ENCODE measurements around the gene FAM120B. TPM values are rescaled to one million over a fixed set of nuclear protein-coding genes. Genes with fewer than 3 reads are reported as not detected.
A peak's percentile ranks its signal among the peaks of the same experiment; 100 is the strongest.

Gene FAM120B
- total and polyA plus RNA-seq, 2 experiments from 2014 or later, result 7.2 to 16.7 TPM

- no peak for TF ChIP-seq CTCF (conservative IDR thresholded peaks at IDR 0.05; ENCODE audit: low read depth in 2 of 2)
- no peak for TF ChIP-seq CREB1 (CRISPR knock-in tag; IDR thresholded peaks at IDR 0.05; ENCODE audit: low read depth)
- TF ChIP-seq STAT1 (IDR thresholded peaks at IDR 0.05; ENCODE audit: unreplicated experiment), result no peak
Observed at GRCh38 chr6:170420791-170421776, 114.5 kb downstream of the FAM120B start (continued).

GRCh38 chr6:170421921-170422320 is 115.4 kb downstream of the FAM120B start:
- Mint-ChIP-seq H3K36me3 (ENCODE audit: low read depth) (no peaks in the 10 kb centered on the region), H3K27me3 (ENCODE audit: insufficient read depth, low read depth, poor library complexity) (peaks cover 12% of the 10 kb centered on the region), H3K4me3 (no peak overlapping the region), H3K27ac (no peak overlapping the region), H3K4me1 (peaks cover 17% of the 10 kb centered on the region), H3K9me3 (no peaks in the 10 kb centered on the region)
- no peaks in the 10 kb centered on the region for H4K20me1 ChIP-seq (replicated peaks; ENCODE audit: insufficient read depth)
- ATAC-seq (no peak), DNase-seq (ENCODE audit: low spot score) (no peak)
- H2AFZ ChIP-seq, result peak overlapping the region; percentile 18; the same call in 1 of the 2 replicates
- H3K79me2 ChIP-seq (replicated peaks; ENCODE audit: insufficient read depth), result no peaks in the 10 kb centered on the region
- no peaks in the 10 kb centered on the region for H3F3A ChIP-seq (replicated peaks; ENCODE audit: low read depth)
- no peak overlapping the region for H3K4me3 ChIP-seq
- no peaks in the 10 kb centered on the region for H3K27me3 ChIP-seq (ENCODE audit: insufficient read depth)
- H3K9me2 ChIP-seq (ENCODE audit: insufficient read depth), result no peaks in the 10 kb centered on the region
- H3K4me1 ChIP-seq (ENCODE audit: insufficient read depth), result no peaks in the 10 kb centered on the region
- no peak overlapping the region for H3K27ac ChIP-seq (ENCODE audit: low read depth)
- no peak overlapping the region for H3K4me2 ChIP-seq
- H3K36me3 ChIP-seq (ENCODE audit: insufficient read depth), result no peaks in the 10 kb centered on the region
- no peak for TF ChIP-seq CTCF (conservative IDR thresholded peaks at IDR 0.05; ENCODE audit: low read depth in 2 of 2)
- TF ChIP-seq POLR2AphosphoS5 (IDR thresholded peaks at IDR 0.05; ENCODE audit: low read depth), result no peak
- TF ChIP-seq NANOG (IDR thresholded peaks at IDR 0.05; ENCODE audit: borderline replicate concordance), result no peak
- TF ChIP-seq ZNF331 (CRISPR knock-in tag; IDR thresholded peaks at IDR 0.05; ENCODE audit: low read depth), result no peak
- no peak for TF ChIP-seq EZH2 (IDR thresholded peaks at IDR 0.05; ENCODE audit: low read depth, unreplicated experiment)
- TF ChIP-seq, protein P1, sequence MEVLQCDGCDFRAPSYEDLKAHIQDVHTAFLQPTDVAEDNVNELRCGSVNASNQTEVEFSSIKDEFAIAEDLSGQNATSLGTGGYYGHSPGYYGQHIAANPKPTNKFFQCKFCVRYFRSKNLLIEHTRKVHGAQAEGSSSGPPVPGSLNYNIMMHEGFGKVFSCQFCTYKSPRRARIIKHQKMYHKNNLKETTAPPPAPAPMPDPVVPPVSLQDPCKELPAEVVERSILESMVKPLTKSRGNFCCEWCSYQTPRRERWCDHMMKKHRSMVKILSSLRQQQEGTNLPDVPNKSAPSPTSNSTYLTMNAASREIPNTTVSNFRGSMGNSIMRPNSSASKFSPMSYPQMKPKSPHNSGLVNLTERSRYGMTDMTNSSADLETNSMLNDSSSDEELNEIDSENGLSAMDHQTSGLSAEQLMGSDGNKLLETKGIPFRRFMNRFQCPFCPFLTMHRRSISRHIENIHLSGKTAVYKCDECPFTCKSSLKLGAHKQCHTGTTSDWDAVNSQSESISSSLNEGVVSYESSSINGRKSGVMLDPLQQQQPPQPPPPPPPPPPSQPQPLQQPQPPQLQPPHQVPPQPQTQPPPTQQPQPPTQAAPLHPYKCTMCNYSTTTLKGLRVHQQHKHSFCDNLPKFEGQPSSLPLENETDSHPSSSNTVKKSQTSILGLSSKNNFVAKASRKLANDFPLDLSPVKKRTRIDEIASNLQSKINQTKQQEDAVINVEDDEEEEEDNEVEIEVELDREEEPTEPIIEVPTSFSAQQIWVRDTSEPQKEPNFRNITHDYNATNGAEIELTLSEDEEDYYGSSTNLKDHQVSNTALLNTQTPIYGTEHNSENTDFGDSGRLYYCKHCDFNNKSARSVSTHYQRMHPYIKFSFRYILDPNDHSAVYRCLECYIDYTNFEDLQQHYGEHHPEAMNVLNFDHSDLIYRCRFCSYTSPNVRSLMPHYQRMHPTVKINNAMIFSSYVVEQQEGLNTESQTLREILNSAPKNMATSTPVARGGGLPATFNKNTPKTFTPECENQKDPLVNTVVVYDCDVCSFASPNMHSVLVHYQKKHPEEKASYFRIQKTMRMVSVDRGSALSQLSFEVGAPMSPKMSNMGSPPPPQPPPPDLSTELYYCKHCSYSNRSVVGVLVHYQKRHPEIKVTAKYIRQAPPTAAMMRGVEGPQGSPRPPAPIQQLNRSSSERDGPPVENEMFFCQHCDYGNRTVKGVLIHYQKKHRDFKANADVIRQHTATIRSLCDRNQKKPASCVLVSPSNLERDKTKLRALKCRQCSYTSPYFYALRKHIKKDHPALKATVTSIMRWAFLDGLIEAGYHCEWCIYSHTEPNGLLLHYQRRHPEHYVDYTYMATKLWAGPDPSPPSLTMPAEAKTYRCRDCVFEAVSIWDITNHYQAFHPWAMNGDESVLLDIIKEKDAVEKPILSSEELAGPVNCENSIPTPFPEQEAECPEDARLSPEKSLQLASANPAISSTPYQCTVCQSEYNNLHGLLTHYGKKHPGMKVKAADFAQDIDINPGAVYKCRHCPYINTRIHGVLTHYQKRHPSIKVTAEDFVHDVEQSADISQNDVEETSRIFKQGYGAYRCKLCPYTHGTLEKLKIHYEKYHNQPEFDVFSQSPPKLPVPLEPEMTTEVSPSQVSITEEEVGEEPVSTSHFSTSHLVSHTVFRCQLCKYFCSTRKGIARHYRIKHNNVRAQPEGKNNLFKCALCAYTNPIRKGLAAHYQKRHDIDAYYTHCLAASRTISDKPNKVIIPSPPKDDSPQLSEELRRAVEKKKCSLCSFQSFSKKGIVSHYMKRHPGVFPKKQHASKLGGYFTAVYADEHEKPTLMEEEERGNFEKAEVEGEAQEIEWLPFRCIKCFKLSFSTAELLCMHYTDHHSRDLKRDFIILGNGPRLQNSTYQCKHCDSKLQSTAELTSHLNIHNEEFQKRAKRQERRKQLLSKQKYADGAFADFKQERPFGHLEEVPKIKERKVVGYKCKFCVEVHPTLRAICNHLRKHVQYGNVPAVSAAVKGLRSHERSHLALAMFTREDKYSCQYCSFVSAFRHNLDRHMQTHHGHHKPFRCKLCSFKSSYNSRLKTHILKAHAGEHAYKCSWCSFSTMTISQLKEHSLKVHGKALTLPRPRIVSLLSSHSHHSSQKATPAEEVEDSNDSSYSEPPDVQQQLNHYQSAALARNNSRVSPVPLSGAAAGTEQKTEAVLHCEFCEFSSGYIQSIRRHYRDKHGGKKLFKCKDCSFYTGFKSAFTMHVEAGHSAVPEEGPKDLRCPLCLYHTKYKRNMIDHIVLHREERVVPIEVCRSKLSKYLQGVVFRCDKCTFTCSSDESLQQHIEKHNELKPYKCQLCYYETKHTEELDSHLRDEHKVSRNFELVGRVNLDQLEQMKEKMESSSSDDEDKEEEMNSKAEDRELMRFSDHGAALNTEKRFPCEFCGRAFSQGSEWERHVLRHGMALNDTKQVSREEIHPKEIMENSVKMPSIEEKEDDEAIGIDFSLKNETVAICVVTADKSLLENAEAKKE (CRISPR knock-in tag; IDR thresholded peaks at IDR 0.05), result no peak
- TF ChIP-seq JUNB (IDR thresholded peaks at IDR 0.05; ENCODE audit: unreplicated experiment), result no peak
- TF ChIP-seq, protein P2, sequence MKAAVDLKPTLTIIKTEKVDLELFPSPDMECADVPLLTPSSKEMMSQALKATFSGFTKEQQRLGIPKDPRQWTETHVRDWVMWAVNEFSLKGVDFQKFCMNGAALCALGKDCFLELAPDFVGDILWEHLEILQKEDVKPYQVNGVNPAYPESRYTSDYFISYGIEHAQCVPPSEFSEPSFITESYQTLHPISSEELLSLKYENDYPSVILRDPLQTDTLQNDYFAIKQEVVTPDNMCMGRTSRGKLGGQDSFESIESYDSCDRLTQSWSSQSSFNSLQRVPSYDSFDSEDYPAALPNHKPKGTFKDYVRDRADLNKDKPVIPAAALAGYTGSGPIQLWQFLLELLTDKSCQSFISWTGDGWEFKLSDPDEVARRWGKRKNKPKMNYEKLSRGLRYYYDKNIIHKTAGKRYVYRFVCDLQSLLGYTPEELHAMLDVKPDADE (IDR thresholded peaks at IDR 0.05), result no peak
- no peak for TF ChIP-seq STAT1 (IDR thresholded peaks at IDR 0.05; ENCODE audit: unreplicated experiment)
- no peak for TF ChIP-seq EZH2phosphoT487 (IDR thresholded peaks at IDR 0.05; ENCODE audit: unreplicated experiment)

All from GM23338 (cell line).